Measurements from ENCODE around the gene DLGAP1.
A peak's percentile ranks its signal among the peaks of the same experiment; 100 is the strongest.

Gene DLGAP1

GRCh38 chr18:3793111-3793510 is 662.0 kb downstream of the DLGAP1 start:
- intact Hi-C loops (cut with DNase I) = no loop called here
- DNase-seq = no peak

GRCh38 chr18:3792711-3793110 is 662.4 kb downstream of the DLGAP1 start:
- intact Hi-C loops (cut with DNase I) = no loop called here
- no peak for DNase-seq

- intact Hi-C loops (cut with DNase I) = no loop called here
Observed at GRCh38 chr18:3791238-3791637, 663.9 kb downstream of the DLGAP1 start.

GRCh38 chr18:3790703-3791102 is 664.4 kb downstream of the DLGAP1 start:
- intact Hi-C loops (cut with DNase I) = no loop called here

More at GRCh38 chr18:3791238-3791637, 663.9 kb downstream of the DLGAP1 start:
- DNase-seq = no peak

GRCh38 chr18:3789525-3789924 is 665.6 kb downstream of the DLGAP1 start:
- intact Hi-C loops (cut with DNase I) = no loop called here
- DNase-seq = no peak

More at GRCh38 chr18:3790703-3791102, 664.4 kb downstream of the DLGAP1 start:
- no peak for DNase-seq

- DNase-seq = no peak
- intact Hi-C loops (cut with DNase I) = no loop called here
Observed at GRCh38 chr18:3784949-3785348, 670.2 kb downstream of the DLGAP1 start.

GRCh38 chr18:3782901-3783300 is 672.2 kb downstream of the DLGAP1 start:
- no peak for DNase-seq
- intact Hi-C loops (cut with DNase I) = no loop called here

GRCh38 chr18:3777719-3778118 is 677.4 kb downstream of the DLGAP1 start:
- DNase-seq = no peak
- intact Hi-C loops (cut with DNase I) = loop anchor here (10.0 kb wide), 1 partner anchor 97 kb away; no protein-coding TSS in a partner anchor

- intact Hi-C loops (cut with DNase I) = loop anchor here (10.0 kb wide), 1 partner anchor 98 kb away; no protein-coding TSS in a partner anchor
Observed at GRCh38 chr18:3777122-3777521, 678.0 kb downstream of the DLGAP1 start.

GRCh38 chr18:3775996-3776395 is 679.1 kb downstream of the DLGAP1 start:
- DNase-seq = no peak
- intact Hi-C loops (cut with DNase I) = loop anchor here (10.0 kb wide), 1 partner anchor 99 kb away; no protein-coding TSS in a partner anchor

More at GRCh38 chr18:3777122-3777521, 678.0 kb downstream of the DLGAP1 start:
- no peak for DNase-seq

GRCh38 chr18:3773303-3773702 is 681.8 kb downstream of the DLGAP1 start:
- no peak for DNase-seq
- intact Hi-C loops (cut with DNase I) = loop anchor here (5.0 to 10.0 kb wide), 2 partner anchors 101 to 224 kb away; no protein-coding TSS in a partner anchor

GRCh38 chr18:3771121-3771971 is 683.8 kb downstream of the DLGAP1 start:
- intact Hi-C loops (cut with DNase I) = loop anchor here (5.0 to 10.0 kb wide), 2 partner anchors 103 to 226 kb away; no protein-coding TSS in a partner anchor

GRCh38 chr18:3761266-3761665 is 693.8 kb downstream of the DLGAP1 start:
- no peak for DNase-seq
- intact Hi-C loops (cut with DNase I) = no loop called here

More at GRCh38 chr18:3771121-3771971, 683.8 kb downstream of the DLGAP1 start:
- DNase-seq = peak; percentile 74 to 95 (median 88)

- DNase-seq = no peak
- intact Hi-C loops (cut with DNase I) = no loop called here
Observed at GRCh38 chr18:3760741-3761140, 694.4 kb downstream of the DLGAP1 start.

- DNase-seq = no peak
- intact Hi-C loops (cut with DNase I) = no loop called here
Observed at GRCh38 chr18:3759099-3759498, 696.0 kb downstream of the DLGAP1 start.

GRCh38 chr18:3758531-3758930 is 696.6 kb downstream of the DLGAP1 start:
- DNase-seq = no peak
- intact Hi-C loops (cut with DNase I) = no loop called here

GRCh38 chr18:3757361-3757760 is 697.7 kb downstream of the DLGAP1 start:
- intact Hi-C loops (cut with DNase I) = no loop called here
- DNase-seq = no peak

GRCh38 chr18:3753106-3753505 is 702.0 kb downstream of the DLGAP1 start:
- intact Hi-C loops (cut with DNase I) = no loop called here
- no peak for DNase-seq

- intact Hi-C loops (cut with DNase I) = no loop called here
- no peak for DNase-seq
Observed at GRCh38 chr18:3748086-3748485, 707.0 kb downstream of the DLGAP1 start.

- no peak for DNase-seq
- intact Hi-C loops (cut with DNase I) = no loop called here
Observed at GRCh38 chr18:3747176-3747973, 707.7 kb downstream of the DLGAP1 start.

All from head of caudate nucleus (tissue), 42 donors.